HEK293 (cell line): Measurements from ENCODE around the gene CAMK1.

ENCODE experiments used
- ZNF266 ChIP-seq: fragments of 450-650 bp; formaldehyde crosslinking; IDR thresholded peaks from 2 replicates; pipeline ENCODE4 v1.5.1; 2016; ENCODE audit warnings: missing biosample characterization, missing genetic modification characterization, low read depth
- ZNF555 ChIP-seq: fragments of 450-650 bp; formaldehyde crosslinking; conservative IDR thresholded peaks from 2 replicates; pipeline ENCODE4 v1.5.1; 2017; ENCODE audit warnings: missing biosample characterization, mild to moderate bottlenecking, missing genetic modification characterization, inconsistent platforms

- TF ChIP-seq ZNF555 (no peak), ZNF266 (tag by site-specific recombination) (no peak)
These were observed 36.4 kb upstream of the CAMK1 start for GRCh38 chr3:9806137-9806536.
